ENCODE results near the gene MAST3. TPM values are rescaled to one million over a fixed set of nuclear protein-coding genes. Genes with fewer than 3 reads are reported as not detected.

MAST3 gene
- total RNA-seq, 2 donors from 2014 or later = 6.1 to 10.8 TPM

GRCh38 chr19:18117692-18118378, 20.3 kb downstream of the MAST3 start:
- Histone ChIP-seq H3K27ac (peak overlapping the region; percentile 75 to 80), H3K36me3 (no peaks in the 10 kb centered on the region), H3K4me3 (peak overlapping the region; percentile 70), H3K9me3 (no peaks in the 10 kb centered on the region), H3K4me1 (replicated peaks) (peaks cover 6% of the 10 kb centered on the region), H3K27me3 (replicated peaks; ENCODE audit: insufficient read depth) (no peaks in the 10 kb centered on the region)
- DNase-seq (ENCODE audit: low spot score) = peak; percentile 75
- intact Hi-C loops (cut with DNase I) = loop anchor here (5.0 kb wide), 1 partner anchor 34 kb away; the partner anchor contains the start of gene PIK3R2
- TF ChIP-seq, protein P1, sequence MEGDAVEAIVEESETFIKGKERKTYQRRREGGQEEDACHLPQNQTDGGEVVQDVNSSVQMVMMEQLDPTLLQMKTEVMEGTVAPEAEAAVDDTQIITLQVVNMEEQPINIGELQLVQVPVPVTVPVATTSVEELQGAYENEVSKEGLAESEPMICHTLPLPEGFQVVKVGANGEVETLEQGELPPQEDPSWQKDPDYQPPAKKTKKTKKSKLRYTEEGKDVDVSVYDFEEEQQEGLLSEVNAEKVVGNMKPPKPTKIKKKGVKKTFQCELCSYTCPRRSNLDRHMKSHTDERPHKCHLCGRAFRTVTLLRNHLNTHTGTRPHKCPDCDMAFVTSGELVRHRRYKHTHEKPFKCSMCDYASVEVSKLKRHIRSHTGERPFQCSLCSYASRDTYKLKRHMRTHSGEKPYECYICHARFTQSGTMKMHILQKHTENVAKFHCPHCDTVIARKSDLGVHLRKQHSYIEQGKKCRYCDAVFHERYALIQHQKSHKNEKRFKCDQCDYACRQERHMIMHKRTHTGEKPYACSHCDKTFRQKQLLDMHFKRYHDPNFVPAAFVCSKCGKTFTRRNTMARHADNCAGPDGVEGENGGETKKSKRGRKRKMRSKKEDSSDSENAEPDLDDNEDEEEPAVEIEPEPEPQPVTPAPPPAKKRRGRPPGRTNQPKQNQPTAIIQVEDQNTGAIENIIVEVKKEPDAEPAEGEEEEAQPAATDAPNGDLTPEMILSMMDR (IDR thresholded peaks at IDR 0.05) = peak in 2 of 4 experiments; percentile 12
- TF ChIP-seq POLR2A (IDR thresholded peaks at IDR 0.05) = no peak
- no peak for TF ChIP-seq POLR2AphosphoS5 (IDR thresholded peaks at IDR 0.05)
- WGBS = under 1% methylated on average over 36 of the region's 86 CpGs

GRCh38 chr19:18118420-18119012, 20.9 kb downstream of the MAST3 start:
- Histone ChIP-seq H3K27ac (peak overlapping the region; percentile 75 to 80), H3K27me3 (replicated peaks; ENCODE audit: insufficient read depth) (no peaks in the 10 kb centered on the region), H3K9me3 (no peaks in the 10 kb centered on the region), H3K4me3 (peak overlapping the region; percentile 70), H3K4me1 (replicated peaks) (peaks cover 6% of the 10 kb centered on the region), H3K36me3 (no peaks in the 10 kb centered on the region)
- TF ChIP-seq POLR2A (IDR thresholded peaks at IDR 0.05) (no peak), POLR2AphosphoS5 (IDR thresholded peaks at IDR 0.05) (no peak)
- TF ChIP-seq, protein P1 (IDR thresholded peaks at IDR 0.05) = no peak
- intact Hi-C loops (cut with DNase I) = loop anchor here (5.0 kb wide), 1 partner anchor 34 kb away; the partner anchor contains the start of gene PIK3R2
- no peak for DNase-seq (ENCODE audit: low spot score)
- 33% methylated on average over 14 of the region's 14 CpGs for whole genome bisulfite sequencing

GRCh38 chr19:18119013-18119716, 21.6 kb downstream of the MAST3 start:
- peak overlapping the region in 1 of 2 donors; percentile 80 for H3K27ac ChIP-seq
- WGBS = 37% methylated on average over 13 of the region's 13 CpGs
- intact Hi-C loops (cut with DNase I) = loop anchor here (5.0 kb wide), 1 partner anchor 33 kb away; the partner anchor contains the start of gene PIK3R2
- no peak overlapping the region for H3K4me3 ChIP-seq
- no peak for DNase-seq (ENCODE audit: low spot score)
- H3K4me1 ChIP-seq (replicated peaks) = peaks cover 6% of the 10 kb centered on the region
- no peaks in the 10 kb centered on the region for H3K36me3 ChIP-seq
- TF ChIP-seq, protein P1 (IDR thresholded peaks at IDR 0.05) = no peak
- TF ChIP-seq POLR2A (IDR thresholded peaks at IDR 0.05) (no peak), POLR2AphosphoS5 (IDR thresholded peaks at IDR 0.05) (no peak)
- no peaks in the 10 kb centered on the region for H3K27me3 ChIP-seq (replicated peaks; ENCODE audit: insufficient read depth)
- H3K9me3 ChIP-seq = no peaks in the 10 kb centered on the region

DNA sequence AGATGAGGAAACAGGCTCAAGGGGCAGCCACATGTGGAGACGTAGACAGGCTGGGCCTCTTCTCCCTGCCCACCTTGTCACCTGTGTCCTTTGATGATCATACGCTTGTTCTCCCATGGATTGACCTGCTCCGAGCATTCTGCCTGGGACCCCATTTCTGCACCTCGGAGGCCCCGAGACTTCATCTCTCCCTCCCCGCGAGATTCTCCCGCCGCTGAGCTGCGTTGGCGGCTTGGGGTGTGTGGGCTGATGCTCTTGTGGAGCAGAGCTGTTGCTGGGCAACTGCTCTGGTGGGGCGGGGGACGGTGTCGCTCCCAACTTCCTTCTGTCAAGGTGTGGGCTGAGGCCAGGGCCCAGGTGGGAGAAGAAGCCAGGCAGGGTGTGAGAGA, 22.1 kb downstream of the MAST3 start:
- WGBS = 79% methylated on average over 14 of the region's 14 CpGs
- Histone ChIP-seq H3K9me3 (no peaks in the 10 kb centered on the region), H3K27me3 (replicated peaks; ENCODE audit: insufficient read depth) (no peaks in the 10 kb centered on the region), H3K36me3 (no peaks in the 10 kb centered on the region), H3K27ac (no peak overlapping the region), H3K4me1 (replicated peaks) (peaks cover 6% of the 10 kb centered on the region), H3K4me3 (no peak overlapping the region)
- TF ChIP-seq, protein P1 (IDR thresholded peaks at IDR 0.05) = no peak
- TF ChIP-seq POLR2A (IDR thresholded peaks at IDR 0.05) (no peak), POLR2AphosphoS5 (IDR thresholded peaks at IDR 0.05) (no peak)
- no peak for DNase-seq (ENCODE audit: low spot score)
- intact Hi-C loops (cut with DNase I) = loop anchor here (5.0 kb wide), 1 partner anchor 33 kb away; the partner anchor contains the start of gene PIK3R2

Data from prostate gland (tissue), 2 donors.